Measurements from ENCODE around the gene DSTN.
"Not testable (repeated sequence)": the region's sequence is repeated elsewhere in the genome, so short reads cannot be mapped to it uniquely, and the experiment has no call there.

DSTN gene

DNA sequence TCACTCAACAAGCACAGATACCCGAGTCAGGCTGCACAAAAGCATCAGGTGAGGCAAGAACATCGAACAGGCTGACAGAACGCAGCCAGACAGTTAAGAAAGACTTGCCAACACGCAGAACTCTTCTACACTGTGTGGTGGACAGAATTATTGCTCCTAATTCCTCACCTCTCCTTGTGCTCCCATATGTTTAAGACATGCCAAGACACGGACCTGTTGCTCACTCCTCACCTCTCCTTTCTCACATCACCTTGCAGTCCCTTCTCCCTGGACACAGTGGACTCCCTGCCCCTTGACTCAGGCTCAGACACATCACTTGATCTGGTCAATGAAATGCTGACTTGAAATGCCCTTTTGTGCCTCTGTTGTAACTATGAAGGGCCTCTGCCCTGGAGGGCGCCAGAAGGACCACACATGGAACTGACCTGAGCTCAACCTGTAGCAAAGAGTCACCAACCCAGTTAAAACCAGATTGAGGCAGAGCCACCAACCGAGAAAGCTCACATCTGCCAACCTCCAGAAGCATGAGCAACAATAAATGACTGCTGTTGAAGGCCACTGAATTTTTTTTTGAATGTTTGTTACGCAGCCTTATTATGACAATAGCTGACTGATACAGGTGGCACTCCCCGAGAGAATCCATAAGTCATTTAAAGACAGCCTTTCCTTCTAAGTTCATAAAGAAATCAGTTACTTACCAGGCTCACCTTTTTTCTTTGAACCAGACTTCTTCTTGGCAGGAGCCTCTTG is 88.2 kb downstream of the DSTN start:
- H3K4me3 ChIP-seq (ENCODE audit: insufficient read depth, low read depth, low read length), result no peak overlapping the region
- no peaks in the 10 kb centered on the region for H3K27me3 ChIP-seq (ENCODE audit: control insufficient read depth, insufficient read depth, low read length, poor library complexity, severe bottlenecking)
- H3K9me3 ChIP-seq (ENCODE audit: control insufficient read depth, low read length), result no peaks in the 10 kb centered on the region
- WGBS, 2 experiments, result 94 to 97% methylated on average over 9 of the region's 9 CpGs
- H3K27ac ChIP-seq (ENCODE audit: insufficient read depth, low read depth, low read length, poor library complexity, severe bottlenecking), result no peak overlapping the region
- peaks cover 7% of the 10 kb centered on the region for H3K4me1 ChIP-seq (ENCODE audit: control insufficient read depth, insufficient read depth, low read length)
- H3K36me3 ChIP-seq (ENCODE audit: control insufficient read depth, insufficient read depth, low read length), result peaks cover 8% of the 10 kb centered on the region

DNA sequence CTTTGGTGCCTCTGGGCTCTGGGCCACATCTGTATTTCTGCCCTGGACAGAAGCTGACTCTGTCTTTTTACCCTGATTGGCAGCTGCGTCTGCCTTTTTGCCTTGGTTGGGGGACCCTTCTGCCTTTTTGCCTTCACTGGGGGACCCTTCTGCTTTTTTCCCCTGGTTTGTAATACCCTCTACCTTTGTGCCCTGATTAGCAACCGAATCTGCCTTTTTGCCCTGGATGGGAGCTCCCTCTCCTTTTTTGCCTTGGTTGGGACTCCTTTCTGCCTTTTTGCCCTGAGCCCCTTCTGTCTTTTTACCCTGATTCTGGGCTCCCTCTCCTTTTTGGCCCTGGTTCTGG is 88.7 kb downstream of the DSTN start:
- H3K27me3 ChIP-seq (ENCODE audit: control insufficient read depth, insufficient read depth, low read length, poor library complexity, severe bottlenecking), result no peaks in the 10 kb centered on the region
- peaks cover 8% of the 10 kb centered on the region for H3K36me3 ChIP-seq (ENCODE audit: control insufficient read depth, insufficient read depth, low read length)
- WGBS, 2 experiments, result 94 to 98% methylated on average over 2 of the region's 2 CpGs
- peaks cover 10% of the 10 kb centered on the region for H3K4me1 ChIP-seq (ENCODE audit: control insufficient read depth, insufficient read depth, low read length)
- H3K9me3 ChIP-seq (ENCODE audit: control insufficient read depth, low read length), result no peaks in the 10 kb centered on the region
- H3K4me3 ChIP-seq (ENCODE audit: insufficient read depth, low read depth, low read length), result no peak overlapping the region
- no peak overlapping the region for H3K27ac ChIP-seq (ENCODE audit: insufficient read depth, low read depth, low read length, poor library complexity, severe bottlenecking)

GRCh38 chr20:17659344-17659743 is 89.5 kb downstream of the DSTN start:
- WGBS, 2 experiments, result 91 to 92% methylated on average over 7 of the region's 7 CpGs
- peaks cover 14% of the 10 kb centered on the region for H3K4me1 ChIP-seq (ENCODE audit: control insufficient read depth, insufficient read depth, low read length)
- not testable (repeated sequence) for H3K36me3 ChIP-seq (ENCODE audit: control insufficient read depth, insufficient read depth, low read length); H3K9me3 ChIP-seq (ENCODE audit: control insufficient read depth, low read length); H3K4me3 ChIP-seq (ENCODE audit: insufficient read depth, low read depth, low read length); H3K27me3 ChIP-seq (ENCODE audit: control insufficient read depth, insufficient read depth, low read length, poor library complexity, severe bottlenecking); H3K27ac ChIP-seq (ENCODE audit: insufficient read depth, low read depth, low read length, poor library complexity, severe bottlenecking)

Data from ectodermal cell (in vitro differentiated cells).